Mesendoderm (in vitro differentiated cells): Measurements from ENCODE around the gene KRTAP10-7.
"Not testable (repeated sequence)": the region's sequence is repeated elsewhere in the genome, so short reads cannot be mapped to it uniquely, and the experiment has no call there.

ENCODE experiments used
- DNase-seq: peaks from one replicate; pipeline ENCODE4 v3.0.0; 2013
- H2AK5ac ChIP-seq: 2 replicates; pipeline ENCODE4 v1.6.1; 2013; ENCODE audit warnings: low read length, inconsistent platforms
- H2BK120ac ChIP-seq: 2 replicates; pipeline ENCODE4 v1.6.1; 2013; ENCODE audit warnings: low read depth, mild to moderate bottlenecking, low read length, moderate library complexity, mixed read lengths
- H2BK15ac ChIP-seq: replicated peaks from 2 replicates; pipeline ENCODE4 v1.6.1; 2013; ENCODE audit warnings: low read depth, mild to moderate bottlenecking, moderate library complexity
- H2BK5ac ChIP-seq: 2 replicates; pipeline ENCODE4 v1.6.1; 2013; ENCODE audit warnings: low read length, inconsistent platforms
- H3K18ac ChIP-seq: 2 replicates; pipeline ENCODE4 v1.6.1; 2013; ENCODE audit warnings: mild to moderate bottlenecking, low read length, mixed read lengths
- H3K23ac ChIP-seq: one replicate; pipeline ENCODE4 v1.6.1; 2013; ENCODE audit warnings: low read length
- H3K27ac ChIP-seq: 2 replicates; pipeline ENCODE4 v1.5.1; 2013; ENCODE audit warnings: low read depth, mild to moderate bottlenecking, inconsistent platforms, low read length, moderate library complexity
- H3K27me3 ChIP-seq: 2 replicates; pipeline ENCODE4 v1.6.1; 2013; ENCODE audit warnings: low read length, control low read depth, mild to moderate bottlenecking, inconsistent platforms; ENCODE audit not compliant: insufficient read depth, poor library complexity
- H3K36me3 ChIP-seq: 2 replicates; pipeline ENCODE4 v1.6.1; 2013; ENCODE audit warnings: low read length, inconsistent platforms; ENCODE audit not compliant: control insufficient read depth, insufficient read depth
- H3K4ac ChIP-seq: one replicate; pipeline ENCODE4 v1.6.1; 2013; ENCODE audit warnings: low read depth, mild to moderate bottlenecking, low read length, moderate library complexity
- H3K4me1 ChIP-seq: 2 replicates; pipeline ENCODE4 v1.6.1; 2013; ENCODE audit warnings: low read depth, low read length, inconsistent platforms; ENCODE audit not compliant: control insufficient read depth
- H3K4me2 ChIP-seq: 2 replicates; pipeline ENCODE4 v1.6.1; 2013; ENCODE audit warnings: low read length
- H3K4me3 ChIP-seq: 2 replicates; pipeline ENCODE4 v1.5.1; 2013; ENCODE audit warnings: mild to moderate bottlenecking, low read length
- H3K56ac ChIP-seq: one replicate; pipeline ENCODE4 v1.6.1; 2013; ENCODE audit warnings: low read length
- H3K79me1 ChIP-seq: 2 replicates; pipeline ENCODE4 v1.6.1; 2013; ENCODE audit warnings: low read length, inconsistent platforms
- H3K79me2 ChIP-seq: 2 replicates; pipeline ENCODE4 v1.6.1; 2013; ENCODE audit warnings: mild to moderate bottlenecking, low read length; ENCODE audit not compliant: control insufficient read depth, insufficient read depth
- H3K9ac ChIP-seq: 2 replicates; pipeline ENCODE4 v1.6.1; 2013; ENCODE audit warnings: low read length, inconsistent platforms
- H4K5ac ChIP-seq: one replicate; pipeline ENCODE4 v1.6.1; 2013; ENCODE audit warnings: low read length
- H4K8ac ChIP-seq: one replicate; pipeline ENCODE4 v1.6.1; 2013; ENCODE audit warnings: low read depth, mild to moderate bottlenecking, control low read depth, low read length, moderate library complexity
- WGBS: extraction: QIAGEN DNeasy Blood & Tissue Kit; methylation state at CpG from one replicate; pipeline ENCODE4 v1.1.7; 2013; ENCODE audit warnings: low lambda C conversion rate, missing lambda C conversion rate; ENCODE audit not compliant: insufficient coverage; ENCODE audit errors: extremely low coverage; 5-methylcytosine and 5-hydroxymethylcytosine counted together

Gene KRTAP10-7

DNA sequence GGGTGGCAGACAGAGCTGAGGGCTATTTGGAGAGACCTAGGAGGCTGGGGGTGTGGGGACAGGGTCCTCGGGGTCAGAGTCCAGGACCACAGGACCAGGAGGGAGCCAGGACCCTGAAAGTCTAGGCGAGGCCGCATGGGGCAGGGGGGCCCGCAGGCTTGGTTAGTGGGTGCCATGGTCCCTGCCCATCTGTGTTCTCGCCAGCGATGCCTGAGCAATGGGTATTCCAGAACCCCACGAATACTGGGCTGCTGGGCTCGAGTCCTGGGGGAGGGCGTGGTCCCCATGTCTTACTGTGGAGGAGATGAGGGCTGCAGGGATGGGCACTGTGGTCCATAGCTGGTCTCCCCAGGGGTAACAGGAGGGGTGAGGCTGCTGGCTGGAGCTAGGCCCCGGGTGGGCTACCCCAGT lies 10.1 kb upstream of the KRTAP10-7 start:
- H4K8ac ChIP-seq, result no peak overlapping the region
- H3K36me3 ChIP-seq, result no peaks in the 10 kb centered on the region
- H4K5ac ChIP-seq, result no peak overlapping the region
- H3K4ac ChIP-seq, result no peak overlapping the region
- H2AK5ac ChIP-seq, result no peak overlapping the region
- peaks cover 4% of the 10 kb centered on the region for H3K4me1 ChIP-seq
- WGBS, result no CpG with 5 or more reads among the region's 10 CpGs
- DNase-seq, result no peak
- no peaks in the 10 kb centered on the region for H3K27me3 ChIP-seq
- H3K23ac ChIP-seq, result no peak overlapping the region
- no peak overlapping the region for H3K9ac ChIP-seq
- no peak overlapping the region for H2BK15ac ChIP-seq
- no peak overlapping the region for H3K18ac ChIP-seq
- H3K4me2 ChIP-seq, result no peak overlapping the region
- H2BK120ac ChIP-seq, result no peak overlapping the region
- no peak overlapping the region for H3K56ac ChIP-seq
- H3K27ac ChIP-seq, result no peak overlapping the region
- H3K79me1 ChIP-seq, result no peaks in the 10 kb centered on the region
- no peak overlapping the region for H2BK5ac ChIP-seq
- H3K4me3 ChIP-seq, result no peak overlapping the region
- H3K79me2 ChIP-seq, result no peaks in the 10 kb centered on the region

DNA sequence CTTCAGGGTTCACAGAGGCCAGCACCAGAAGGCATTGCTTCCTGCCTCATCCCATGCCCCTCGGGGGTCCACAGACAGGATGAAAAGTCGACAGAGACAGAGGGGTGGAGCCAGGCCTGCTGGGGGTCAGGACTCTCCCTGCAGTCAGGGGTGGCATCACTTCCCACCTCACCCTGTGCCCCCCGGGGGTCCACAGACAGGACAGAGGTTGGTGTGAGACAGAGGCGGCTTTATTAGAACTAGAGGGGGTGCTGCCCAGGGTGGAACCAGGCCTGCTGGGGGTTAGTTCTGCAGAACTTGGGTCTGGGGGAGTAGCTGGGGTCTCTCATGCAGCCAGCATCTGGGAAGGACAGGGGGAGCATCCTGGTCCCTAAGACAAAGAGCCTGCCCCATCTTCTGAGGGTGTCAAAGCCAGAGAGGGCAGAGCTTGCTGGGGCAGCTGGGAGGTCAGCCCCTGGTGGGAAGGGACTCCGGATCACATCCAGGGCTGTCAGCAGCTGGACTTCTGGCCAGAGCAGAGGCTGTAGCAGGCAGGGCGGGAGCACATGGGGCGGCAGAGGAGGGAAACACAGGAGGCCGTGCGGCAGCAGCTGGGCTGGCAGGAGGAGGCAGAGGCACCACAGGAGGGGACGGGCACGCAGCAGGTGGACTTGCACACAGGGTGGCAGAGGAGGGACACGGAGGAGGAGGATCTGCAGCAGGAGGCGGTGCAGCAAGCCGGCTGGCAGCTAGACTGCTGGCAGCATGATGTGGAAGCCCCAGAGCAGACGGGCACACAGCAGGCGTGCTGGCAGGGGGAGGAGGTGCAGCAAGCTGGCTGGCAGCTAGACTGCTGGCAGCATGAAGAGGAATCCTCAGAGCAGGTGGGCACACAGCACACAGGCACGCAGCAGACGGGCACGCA lies 9.2 kb upstream of the KRTAP10-7 start:
- no CpG with 5 or more reads among the region's 19 CpGs for WGBS
- not testable (repeated sequence) for H2AK5ac ChIP-seq, H3K4ac ChIP-seq, H3K23ac ChIP-seq, H4K8ac ChIP-seq, H3K27ac ChIP-seq, H3K36me3 ChIP-seq, H3K56ac ChIP-seq, H3K4me1 ChIP-seq, H4K5ac ChIP-seq, H3K79me2 ChIP-seq, H3K18ac ChIP-seq, H3K79me1 ChIP-seq, H2BK5ac ChIP-seq, H2BK120ac ChIP-seq, H2BK15ac ChIP-seq, H3K4me3 ChIP-seq, H3K27me3 ChIP-seq, H3K9ac ChIP-seq, DNase-seq, H3K4me2 ChIP-seq

DNA sequence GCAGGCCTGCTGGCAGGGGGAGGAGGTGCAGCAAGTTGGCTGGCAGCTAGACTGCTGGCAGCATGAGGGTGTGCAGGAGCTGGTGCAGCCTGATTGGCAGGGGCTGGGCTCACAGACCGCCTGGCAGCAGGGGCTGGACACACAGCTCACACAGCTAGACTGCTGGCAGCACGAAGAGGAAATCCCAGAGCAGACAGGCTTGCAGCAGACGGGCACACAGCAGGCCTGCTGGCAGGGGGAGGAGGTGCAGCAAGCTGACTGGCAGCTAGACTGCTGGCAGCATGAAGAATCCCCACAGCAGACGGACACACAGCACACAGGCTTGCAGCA lies 8.6 kb upstream of the KRTAP10-7 start:
- WGBS, result no CpG with 5 or more reads among the region's 4 CpGs
- H4K8ac ChIP-seq, H3K4me1 ChIP-seq, H2AK5ac ChIP-seq, H3K36me3 ChIP-seq, H3K4me3 ChIP-seq, H3K4ac ChIP-seq, H3K4me2 ChIP-seq, H4K5ac ChIP-seq, H3K27ac ChIP-seq, H3K23ac ChIP-seq, H3K9ac ChIP-seq, H2BK5ac ChIP-seq, H3K79me1 ChIP-seq, H3K56ac ChIP-seq, H3K27me3 ChIP-seq, H3K79me2 ChIP-seq, DNase-seq, H2BK120ac ChIP-seq, H2BK15ac ChIP-seq, H3K18ac ChIP-seq: not testable (repeated sequence)

DNA sequence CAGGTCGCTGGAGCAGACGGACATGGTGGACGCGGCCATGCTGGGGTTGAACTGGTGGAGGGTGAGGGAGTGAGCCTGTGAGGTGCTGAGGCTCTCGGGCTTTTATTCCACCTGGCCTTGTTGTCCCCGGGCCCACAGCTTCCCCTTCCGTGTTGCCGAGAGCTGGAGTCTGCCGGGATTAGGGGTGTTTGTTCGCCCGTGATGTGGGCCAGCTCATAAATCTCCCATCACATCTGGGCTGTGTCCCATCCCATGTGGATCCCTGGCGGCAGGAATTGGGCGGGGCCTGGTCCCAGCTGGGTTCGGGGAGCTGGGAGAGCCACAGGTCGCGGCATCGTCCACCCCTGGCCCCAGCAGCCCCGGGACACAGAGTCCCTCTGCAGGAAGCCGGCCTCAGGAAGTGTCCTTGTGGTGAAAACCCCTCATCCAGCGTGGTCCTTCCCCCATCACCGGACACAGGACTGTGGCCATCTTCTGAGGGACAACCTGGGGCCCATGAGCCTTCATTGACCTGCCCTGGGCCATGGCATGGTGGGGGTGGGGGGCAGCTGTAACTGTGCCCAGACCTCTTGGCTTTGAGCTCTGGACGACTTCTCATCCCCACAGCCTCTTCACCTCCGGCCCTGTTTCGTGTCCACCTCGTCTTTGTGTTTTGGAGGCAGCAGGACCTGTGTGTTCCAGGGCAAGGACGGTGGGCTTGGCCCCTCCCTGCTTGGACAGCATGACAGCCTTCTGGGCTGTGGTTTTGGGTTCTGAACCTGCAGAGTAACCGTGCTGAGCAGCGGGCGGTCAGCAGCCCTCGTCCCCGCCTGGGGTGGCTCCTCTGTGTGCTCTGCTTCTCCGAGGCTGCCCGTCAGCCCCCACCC lies 7.7 kb upstream of the KRTAP10-7 start, which contains the start of gene KRTAP10-6:
Gene KRTAP10-6 (minus strand): TSS at position 60 of the 866 bp plus-strand sequence. CDS start 21 bp downstream, at position 39.
- H4K5ac ChIP-seq, result no peak within 1 kb of the TSS
- H3K4me1 ChIP-seq, result peaks cover 4% of the 10 kb centered on the region
- no peak within 1 kb of the TSS for H3K4ac ChIP-seq
- no peak within 1 kb of the TSS for H2BK120ac ChIP-seq
- H3K9ac ChIP-seq, result no peak within 1 kb of the TSS
- no CpG with 5 or more reads among the region's 33 CpGs for WGBS
- H3K79me2 ChIP-seq, result no peaks in the 10 kb centered on the region
- H3K36me3 ChIP-seq, result no peaks in the 10 kb centered on the region
- H3K56ac ChIP-seq, result peak within 1 kb of the TSS; percentile 73
- no peak within 1 kb of the TSS for H3K4me3 ChIP-seq
- no peak within 1 kb of the TSS for H3K4me2 ChIP-seq
- no peak for DNase-seq
- H3K23ac ChIP-seq, result no peak within 1 kb of the TSS
- no peak within 1 kb of the TSS for H2BK5ac ChIP-seq
- H4K8ac ChIP-seq, result no peak within 1 kb of the TSS
- no peak within 1 kb of the TSS for H2BK15ac ChIP-seq
- H3K79me1 ChIP-seq, result no peaks in the 10 kb centered on the region
- no peak within 1 kb of the TSS for H3K18ac ChIP-seq
- no peak within 1 kb of the TSS for H3K27ac ChIP-seq
- H3K27me3 ChIP-seq, result no peaks in the 10 kb centered on the region
- H2AK5ac ChIP-seq, result no peak within 1 kb of the TSS

DNA sequence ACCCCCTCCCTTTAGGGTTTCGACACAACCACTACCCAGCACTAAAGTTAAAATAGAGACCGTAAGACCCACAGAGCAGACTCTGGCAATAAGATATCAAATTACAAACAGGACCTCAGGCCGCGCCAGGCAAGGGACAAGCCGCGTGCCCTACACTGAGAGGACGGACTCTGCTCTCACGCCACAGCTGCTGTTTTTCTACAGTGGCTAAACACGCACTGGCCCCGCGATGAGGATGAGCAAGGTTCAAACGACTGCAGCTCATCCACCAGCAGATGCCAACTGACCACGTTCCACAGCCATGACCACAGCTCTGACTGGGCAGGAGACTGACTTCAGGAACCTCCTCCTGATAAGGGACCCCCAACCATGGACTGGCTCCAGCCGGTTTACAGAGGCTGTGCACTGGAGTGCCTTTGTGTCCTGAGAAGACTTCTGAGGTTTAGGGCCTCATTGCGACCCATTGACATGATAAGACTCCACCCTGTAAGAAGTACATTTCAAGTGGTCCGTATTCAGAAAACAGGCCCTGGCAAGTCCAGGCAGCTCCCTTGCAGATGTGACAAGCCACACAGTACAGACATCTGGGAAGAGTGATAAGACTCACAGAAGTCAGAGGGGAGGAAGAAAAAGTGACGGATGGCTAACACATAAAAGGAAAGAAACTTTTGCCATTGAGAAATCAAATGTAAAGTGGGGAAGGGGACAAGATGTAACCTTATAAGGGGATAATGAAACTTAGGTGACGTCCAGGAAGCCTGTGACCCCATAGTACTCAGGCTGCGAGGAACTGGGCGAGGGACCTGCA lies 6.6 kb upstream of the KRTAP10-7 start:
- H4K5ac ChIP-seq, result no peak overlapping the region
- no peaks in the 10 kb centered on the region for H3K79me2 ChIP-seq
- no peak overlapping the region for H2AK5ac ChIP-seq
- H3K56ac ChIP-seq, result peak overlapping the region; percentile 49
- no peak overlapping the region for H2BK5ac ChIP-seq
- peak; percentile 22 for DNase-seq
- H3K4me3 ChIP-seq, result no peak overlapping the region
- no peaks in the 10 kb centered on the region for H3K27me3 ChIP-seq
- H3K4me1 ChIP-seq, result peaks cover 4% of the 10 kb centered on the region
- no peak overlapping the region for H3K4ac ChIP-seq
- no peak overlapping the region for H4K8ac ChIP-seq
- no peak overlapping the region for H3K9ac ChIP-seq
- H2BK15ac ChIP-seq, result no peak overlapping the region
- no peaks in the 10 kb centered on the region for H3K79me1 ChIP-seq
- no peaks in the 10 kb centered on the region for H3K36me3 ChIP-seq
- peak overlapping the region; percentile 31 for H3K18ac ChIP-seq
- no peak overlapping the region for H3K27ac ChIP-seq
- H2BK120ac ChIP-seq, result no peak overlapping the region
- WGBS, result no CpG with 5 or more reads among the region's 20 CpGs
- no peak overlapping the region for H3K4me2 ChIP-seq
- no peak overlapping the region for H3K23ac ChIP-seq
